ENCODE results near the gene ITPKC.

The ITPKC gene

DNA sequence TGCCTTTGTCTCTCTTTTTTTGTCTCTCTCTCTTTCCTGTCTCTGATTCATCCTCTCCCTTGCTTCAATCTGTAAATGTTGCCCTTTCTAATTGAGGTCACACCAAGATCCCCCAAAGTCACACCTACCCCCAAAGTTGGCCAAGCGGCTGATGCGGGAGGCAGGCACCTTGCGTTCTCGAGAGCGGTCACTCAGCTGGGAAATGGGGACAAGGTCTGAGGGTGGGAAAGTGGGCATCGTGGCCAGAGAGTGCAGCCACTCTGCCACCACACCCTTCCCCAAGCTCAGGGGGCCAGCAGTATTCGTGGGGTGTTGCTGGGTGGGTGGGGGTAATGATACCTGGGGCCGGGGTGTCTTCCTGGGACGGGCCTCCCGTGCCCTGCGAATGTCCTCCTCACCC, 3.0 kb upstream of the ITPKC start:
- peak overlapping the region in 2 of 5 donors; percentile 56 to 67 for H3K9ac ChIP-seq (ENCODE audit: low read length in 5 of 5)
- H3K9me3 ChIP-seq (ENCODE audit: control insufficient read depth in 5 of 5, low read length in 5 of 5), result no peaks in the 10 kb centered on the region
- peaks cover 6 to 32% (median 16%) of the 10 kb centered on the region in 5 donors for H3K36me3 ChIP-seq (ENCODE audit: control insufficient read depth in 5 of 5, insufficient read depth in 5 of 5, low read length in 5 of 5)
- peak overlapping the region in 1 of 5 donors; percentile 72 for H3K4me3 ChIP-seq (ENCODE audit: low read depth in 1 of 5, low read length in 5 of 5)
- no peak overlapping the region for H3K27ac ChIP-seq (ENCODE audit: low read depth, low read length)
- H3K27me3 ChIP-seq (ENCODE audit: control insufficient read depth in 5 of 5, insufficient read depth in 4 of 5, low read length in 5 of 5), result peaks cover 0 to 8% (median 0%) of the 10 kb centered on the region in 5 donors
- H3K4me1 ChIP-seq (ENCODE audit: control insufficient read depth in 5 of 5, insufficient read depth in 5 of 5, low read length in 5 of 5), result peaks cover 18 to 46% (median 41%) of the 10 kb centered on the region in 5 donors

DNA sequence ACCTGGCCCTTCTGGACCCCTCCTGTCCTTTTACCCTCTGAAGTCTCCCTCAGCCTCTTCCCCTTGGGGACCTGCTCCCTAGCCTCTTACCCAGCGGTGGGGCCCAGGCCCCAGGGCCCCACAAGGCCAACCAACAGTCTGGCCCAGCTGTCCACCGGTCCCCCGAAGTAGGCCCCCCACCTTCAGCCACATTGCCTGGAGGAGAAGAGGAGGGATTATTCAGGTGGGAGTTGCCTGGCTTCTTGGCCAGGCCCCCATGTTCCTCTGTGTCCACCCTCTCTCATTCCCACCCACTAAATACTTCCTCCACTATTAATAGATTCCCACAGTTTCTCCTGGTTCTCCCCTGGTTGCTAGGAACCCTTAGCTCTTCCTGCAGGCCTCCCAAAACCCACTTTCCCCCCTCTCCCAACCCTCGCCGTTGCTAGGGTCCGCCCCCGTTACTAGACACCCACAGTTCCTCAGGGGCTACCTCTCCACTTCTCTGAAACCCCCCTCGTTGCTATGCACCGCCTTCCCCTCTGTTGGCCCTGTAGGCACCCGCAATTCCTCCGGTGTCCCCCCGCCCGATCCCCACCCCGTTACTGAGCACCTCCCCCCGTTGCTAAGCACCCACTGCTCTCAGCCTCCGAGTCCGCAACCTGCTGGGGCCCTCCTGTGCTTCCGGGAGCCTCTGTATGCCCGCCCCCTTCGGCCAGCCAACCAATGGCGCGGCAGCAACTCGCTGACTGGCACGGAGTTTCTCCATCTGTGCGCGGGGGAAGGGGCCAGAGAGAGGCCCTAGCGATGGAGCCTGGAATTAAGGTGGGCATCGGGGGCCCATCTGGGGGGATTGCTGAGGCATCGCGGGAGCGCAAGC, 2.2 kb upstream of the ITPKC start:
- peak overlapping the region; percentile 56 to 98 (median 69) for H3K9ac ChIP-seq (ENCODE audit: low read length in 5 of 5)
- H3K27ac ChIP-seq (ENCODE audit: low read depth, low read length), result peak overlapping the region; percentile 99
- H3K4me3 ChIP-seq (ENCODE audit: low read depth in 1 of 5, low read length in 5 of 5), result peak overlapping the region; percentile 72 to 99 (median 78)
- peaks cover 0 to 8% (median 0%) of the 10 kb centered on the region in 5 donors for H3K27me3 ChIP-seq (ENCODE audit: control insufficient read depth in 5 of 5, insufficient read depth in 4 of 5, low read length in 5 of 5)
- H3K9me3 ChIP-seq (ENCODE audit: control insufficient read depth in 5 of 5, low read length in 5 of 5), result no peaks in the 10 kb centered on the region
- H3K36me3 ChIP-seq (ENCODE audit: control insufficient read depth in 5 of 5, insufficient read depth in 5 of 5, low read length in 5 of 5), result peaks cover 2 to 25% (median 12%) of the 10 kb centered on the region in 5 donors
- H3K4me1 ChIP-seq (ENCODE audit: control insufficient read depth in 5 of 5, insufficient read depth in 5 of 5, low read length in 5 of 5), result peaks cover 18 to 53% (median 48%) of the 10 kb centered on the region in 5 donors

DNA sequence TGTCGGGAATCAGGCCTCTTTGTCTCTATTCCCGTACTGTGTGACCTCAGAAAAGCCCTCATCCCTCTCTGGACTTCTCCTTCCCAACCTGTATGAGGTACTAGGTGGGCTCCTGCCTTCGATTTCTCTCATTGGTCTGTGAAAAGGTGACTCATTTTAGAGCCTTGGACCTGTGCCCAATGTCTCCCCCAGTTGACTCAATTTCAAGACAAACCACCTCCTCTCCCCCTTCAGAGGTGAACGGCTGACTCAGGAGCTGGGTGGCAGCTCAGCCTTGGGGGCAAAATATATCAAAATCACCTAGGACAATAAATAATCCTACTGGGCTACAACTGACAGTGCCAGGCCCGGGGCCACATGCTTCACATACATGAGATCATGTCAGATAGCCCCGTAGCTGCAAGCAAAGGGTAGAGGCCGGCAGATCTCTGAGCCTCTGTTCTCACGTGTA, 856 bp upstream of the ITPKC start:
- peak overlapping the region; percentile 57 to 99 (median 86) for H3K4me3 ChIP-seq (ENCODE audit: low read depth in 1 of 5, low read length in 5 of 5)
- H3K4me1 ChIP-seq (ENCODE audit: control insufficient read depth in 5 of 5, insufficient read depth in 5 of 5, low read length in 5 of 5), result peaks cover 20 to 67% (median 61%) of the 10 kb centered on the region in 5 donors
- peaks cover 0 to 8% (median 0%) of the 10 kb centered on the region in 5 donors for H3K27me3 ChIP-seq (ENCODE audit: control insufficient read depth in 5 of 5, insufficient read depth in 4 of 5, low read length in 5 of 5)
- H3K27ac ChIP-seq (ENCODE audit: low read depth, low read length), result peak overlapping the region; percentile 99
- H3K9ac ChIP-seq (ENCODE audit: low read length in 5 of 5), result peak overlapping the region; percentile 74 to 100 (median 98)
- H3K9me3 ChIP-seq (ENCODE audit: control insufficient read depth in 5 of 5, low read length in 5 of 5), result no peaks in the 10 kb centered on the region
- peaks cover 0 to 16% (median 9%) of the 10 kb centered on the region in 5 donors for H3K36me3 ChIP-seq (ENCODE audit: control insufficient read depth in 5 of 5, insufficient read depth in 5 of 5, low read length in 5 of 5)

DNA sequence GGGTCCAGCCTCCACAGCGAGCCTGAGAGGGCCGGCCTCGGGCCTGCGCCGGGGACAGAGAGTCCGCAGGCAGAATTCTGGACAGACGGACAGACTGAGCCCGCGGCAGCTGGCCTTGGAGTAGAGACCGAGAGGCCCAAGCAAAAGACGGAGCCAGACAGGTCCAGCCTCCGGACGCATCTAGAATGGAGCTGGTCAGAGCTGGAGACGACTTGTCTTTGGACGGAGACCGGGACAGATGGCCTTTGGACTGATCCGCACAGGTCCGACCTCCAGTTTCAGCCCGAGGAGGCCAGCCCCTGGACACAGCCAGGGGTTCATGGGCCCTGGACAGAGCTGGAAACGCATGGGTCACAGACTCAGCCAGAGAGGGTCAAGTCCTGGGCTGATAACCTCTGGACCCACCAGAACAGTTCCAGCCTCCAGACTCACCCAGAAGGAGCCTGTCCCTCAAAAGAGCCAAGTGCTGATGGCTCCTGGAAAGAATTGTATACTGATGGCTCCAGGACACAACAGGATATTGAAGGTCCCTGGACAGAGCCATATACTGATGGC, 490 bp downstream of the ITPKC start:
- peak overlapping the region; percentile 99 for H3K27ac ChIP-seq (ENCODE audit: low read depth, low read length)
- no peaks in the 10 kb centered on the region for H3K9me3 ChIP-seq (ENCODE audit: control insufficient read depth in 5 of 5, low read length in 5 of 5)
- H3K36me3 ChIP-seq (ENCODE audit: control insufficient read depth in 5 of 5, insufficient read depth in 5 of 5, low read length in 5 of 5), result peaks cover 0 to 13% (median 3%) of the 10 kb centered on the region in 5 donors
- peak overlapping the region; percentile 95 to 100 (median 99) for H3K9ac ChIP-seq (ENCODE audit: low read length in 5 of 5)
- H3K27me3 ChIP-seq (ENCODE audit: control insufficient read depth in 5 of 5, insufficient read depth in 4 of 5, low read length in 5 of 5), result peaks cover 0 to 8% (median 0%) of the 10 kb centered on the region in 5 donors
- peaks cover 23 to 81% (median 75%) of the 10 kb centered on the region in 5 donors for H3K4me1 ChIP-seq (ENCODE audit: control insufficient read depth in 5 of 5, insufficient read depth in 5 of 5, low read length in 5 of 5)
- peak overlapping the region; percentile 86 to 99 (median 97) for H3K4me3 ChIP-seq (ENCODE audit: low read depth in 1 of 5, low read length in 5 of 5)

DNA sequence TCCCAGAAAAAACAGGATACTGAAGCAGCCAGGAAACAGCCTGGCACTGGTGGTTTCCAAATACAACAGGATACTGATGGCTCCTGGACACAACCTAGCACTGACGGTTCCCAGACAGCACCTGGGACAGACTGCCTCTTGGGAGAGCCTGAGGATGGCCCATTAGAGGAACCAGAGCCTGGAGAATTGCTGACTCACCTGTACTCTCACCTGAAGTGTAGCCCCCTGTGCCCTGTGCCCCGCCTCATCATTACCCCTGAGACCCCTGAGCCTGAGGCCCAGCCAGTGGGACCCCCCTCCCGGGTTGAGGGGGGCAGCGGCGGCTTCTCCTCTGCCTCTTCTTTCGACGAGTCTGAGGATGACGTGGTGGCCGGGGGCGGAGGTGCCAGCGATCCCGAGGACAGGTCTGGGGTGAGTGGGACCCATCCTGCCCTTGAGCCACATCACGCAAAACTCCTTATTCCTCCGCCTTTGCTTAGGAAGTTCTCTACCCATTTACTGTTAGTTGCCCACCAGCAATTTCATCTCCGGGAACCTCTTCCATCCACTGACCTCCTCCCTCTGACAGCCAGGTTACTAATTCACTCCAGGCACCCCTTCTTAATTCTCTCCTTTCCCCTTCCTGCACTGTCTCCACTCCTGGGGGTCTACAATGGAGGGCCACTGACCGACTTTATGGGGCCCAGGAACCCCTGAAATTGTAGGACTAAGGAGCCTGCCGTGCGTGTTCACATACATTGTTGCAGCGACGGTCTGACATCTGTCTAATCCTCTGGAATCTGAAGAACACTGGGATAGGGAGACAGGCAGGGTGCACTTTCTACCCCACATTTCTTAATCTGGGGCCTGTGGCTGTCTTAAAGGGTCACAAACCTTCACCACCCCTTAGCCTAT, 1.2 kb downstream of the ITPKC start:
- peak overlapping the region; percentile 99 for H3K27ac ChIP-seq (ENCODE audit: low read depth, low read length)
- H3K27me3 ChIP-seq (ENCODE audit: control insufficient read depth in 5 of 5, insufficient read depth in 4 of 5, low read length in 5 of 5), result peaks cover 0 to 8% (median 0%) of the 10 kb centered on the region in 5 donors
- H3K36me3 ChIP-seq (ENCODE audit: control insufficient read depth in 5 of 5, insufficient read depth in 5 of 5, low read length in 5 of 5), result peaks cover 0 to 11% (median 3%) of the 10 kb centered on the region in 5 donors
- peak overlapping the region; percentile 86 to 99 (median 97) for H3K4me3 ChIP-seq (ENCODE audit: low read depth in 1 of 5, low read length in 5 of 5)
- H3K4me1 ChIP-seq (ENCODE audit: control insufficient read depth in 5 of 5, insufficient read depth in 5 of 5, low read length in 5 of 5), result peaks cover 23 to 83% (median 78%) of the 10 kb centered on the region in 5 donors
- no peaks in the 10 kb centered on the region for H3K9me3 ChIP-seq (ENCODE audit: control insufficient read depth in 5 of 5, low read length in 5 of 5)
- peak overlapping the region; percentile 95 to 100 (median 99) for H3K9ac ChIP-seq (ENCODE audit: low read length in 5 of 5)

DNA sequence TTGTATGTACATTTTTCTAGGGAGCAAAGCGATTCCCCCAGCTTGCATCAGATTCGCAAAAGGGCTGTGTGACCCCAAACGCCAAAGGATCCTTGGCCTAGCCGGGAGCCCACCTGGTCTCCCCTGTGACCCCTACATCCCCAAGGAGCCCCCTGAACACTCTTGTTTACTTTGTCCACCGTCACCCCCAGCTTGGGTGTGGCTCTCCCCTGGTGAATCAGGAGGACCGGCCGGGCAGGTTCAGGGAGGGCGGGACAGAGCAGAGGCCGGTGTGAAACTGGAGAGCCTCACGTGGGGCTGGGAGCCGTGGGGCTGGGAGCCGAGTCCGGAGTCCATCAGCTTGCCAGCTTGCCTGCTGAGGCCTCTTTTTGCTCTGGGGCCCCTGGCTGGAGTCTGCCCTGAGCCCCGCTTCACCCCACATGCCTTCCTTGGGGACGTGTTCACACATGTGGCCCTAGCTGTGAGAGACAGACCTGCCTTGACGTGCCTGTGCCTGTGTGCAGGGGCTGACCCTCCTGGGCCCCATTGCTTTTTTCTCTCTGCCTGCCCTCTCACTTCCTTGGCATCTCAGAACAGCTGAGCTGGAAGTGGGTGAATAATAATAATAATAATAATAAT, 2.0 kb downstream of the ITPKC start:
- Histone ChIP-seq H3K27me3 (ENCODE audit: control insufficient read depth in 5 of 5, insufficient read depth in 4 of 5, low read length in 5 of 5) (peaks cover 0 to 8% (median 0%) of the 10 kb centered on the region in 5 donors), H3K4me1 (ENCODE audit: control insufficient read depth in 5 of 5, insufficient read depth in 5 of 5, low read length in 5 of 5) (peaks cover 23 to 82% (median 77%) of the 10 kb centered on the region in 5 donors), H3K9me3 (ENCODE audit: control insufficient read depth in 5 of 5, low read length in 5 of 5) (no peaks in the 10 kb centered on the region), H3K36me3 (ENCODE audit: control insufficient read depth in 5 of 5, insufficient read depth in 5 of 5, low read length in 5 of 5) (peaks cover 0 to 15% (median 7%) of the 10 kb centered on the region in 5 donors), H3K9ac (ENCODE audit: low read length in 5 of 5) (peak overlapping the region; percentile 95 to 100 (median 99)), H3K27ac (ENCODE audit: low read depth, low read length) (peak overlapping the region; percentile 99), H3K4me3 (ENCODE audit: low read depth in 1 of 5, low read length in 5 of 5) (peak overlapping the region; percentile 86 to 99 (median 97))

DNA sequence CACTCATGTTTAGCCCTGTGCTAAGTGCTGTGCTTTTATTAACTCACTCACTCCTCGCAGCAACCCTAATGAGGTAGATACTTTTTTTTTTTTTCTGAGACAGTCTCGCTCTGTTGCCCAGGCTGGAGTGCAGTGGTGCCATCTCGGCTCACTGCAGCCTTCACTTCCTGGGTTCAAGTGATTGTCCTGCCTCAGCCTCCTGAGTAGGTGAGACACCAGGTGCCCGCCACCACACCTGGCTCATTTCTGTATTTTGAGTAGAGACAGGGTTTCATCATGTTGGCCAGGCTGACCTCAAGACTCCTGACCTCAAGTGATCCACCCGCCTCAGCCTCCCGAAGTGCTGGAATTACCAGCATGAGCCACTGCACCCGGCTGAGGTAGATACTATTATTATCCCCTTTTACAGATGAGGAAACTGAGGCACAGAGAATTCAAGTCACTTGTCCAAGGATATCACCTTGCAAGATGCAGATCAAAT, 2.5 kb downstream of the ITPKC start:
- peaks cover 0 to 8% (median 0%) of the 10 kb centered on the region in 5 donors for H3K27me3 ChIP-seq (ENCODE audit: control insufficient read depth in 5 of 5, insufficient read depth in 4 of 5, low read length in 5 of 5)
- no peaks in the 10 kb centered on the region for H3K9me3 ChIP-seq (ENCODE audit: control insufficient read depth in 5 of 5, low read length in 5 of 5)
- H3K36me3 ChIP-seq (ENCODE audit: control insufficient read depth in 5 of 5, insufficient read depth in 5 of 5, low read length in 5 of 5), result peaks cover 0 to 20% (median 12%) of the 10 kb centered on the region in 5 donors
- peak overlapping the region; percentile 99 for H3K27ac ChIP-seq (ENCODE audit: low read depth, low read length)
- H3K4me1 ChIP-seq (ENCODE audit: control insufficient read depth in 5 of 5, insufficient read depth in 5 of 5, low read length in 5 of 5), result peaks cover 21 to 77% (median 72%) of the 10 kb centered on the region in 5 donors
- H3K4me3 ChIP-seq (ENCODE audit: low read depth in 1 of 5, low read length in 5 of 5), result peak overlapping the region; percentile 73 to 99 (median 97)
- H3K9ac ChIP-seq (ENCODE audit: low read length in 5 of 5), result peak overlapping the region; percentile 95 to 100 (median 99)

DNA sequence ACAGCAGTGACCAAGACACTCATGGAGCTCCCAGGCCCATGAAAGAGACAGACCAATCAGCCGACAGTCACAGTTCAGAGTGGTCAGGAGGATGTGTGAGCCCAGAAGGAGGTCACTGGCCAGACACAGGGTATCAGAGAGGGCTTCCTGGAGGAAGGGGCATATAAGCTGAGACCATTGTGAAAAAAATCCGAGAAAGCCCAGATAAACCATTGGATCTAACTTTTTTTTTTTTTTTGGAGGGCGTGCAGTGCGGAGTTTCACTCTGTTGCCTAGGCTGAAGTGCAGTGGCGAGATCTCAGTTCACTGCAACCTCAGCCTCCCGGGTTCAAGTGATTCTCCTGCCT, 4.2 kb downstream of the ITPKC start:
- Histone ChIP-seq H3K36me3 (ENCODE audit: control insufficient read depth in 5 of 5, insufficient read depth in 5 of 5, low read length in 5 of 5) (peaks cover under 1 to 31% (median 22%) of the 10 kb centered on the region in 5 donors), H3K4me3 (ENCODE audit: low read depth in 1 of 5, low read length in 5 of 5) (peak overlapping the region; percentile 73 to 99 (median 97)), H3K27me3 (ENCODE audit: control insufficient read depth in 5 of 5, insufficient read depth in 4 of 5, low read length in 5 of 5) (peaks cover 0 to 5% (median 0%) of the 10 kb centered on the region in 5 donors), H3K9ac (ENCODE audit: low read length in 5 of 5) (peak overlapping the region in 4 of 5 donors; percentile 73 to 100 (median 74)), H3K27ac (ENCODE audit: low read depth, low read length) (peak overlapping the region; percentile 99), H3K4me1 (ENCODE audit: control insufficient read depth in 5 of 5, insufficient read depth in 5 of 5, low read length in 5 of 5) (peaks cover 9 to 60% (median 57%) of the 10 kb centered on the region in 5 donors), H3K9me3 (ENCODE audit: control insufficient read depth in 5 of 5, low read length in 5 of 5) (no peaks in the 10 kb centered on the region)

All from subcutaneous abdominal adipose tissue (tissue), 5 donors.